NCI-H524 treated with DMSO at 0.1 percent for 48 hours (cell line): ENCODE measurements around the gene CFAP74.

ENCODE experiments used
- DNase-seq: peaks from one replicate; lab custom pipeline; 2025; lab: John Stamatoyannopoulos, UW

CFAP74 gene

GRCh38 chr1:1926886-1927660 is 76.5 kb downstream of the CFAP74 start:
- no peak for DNase-seq

DNA sequence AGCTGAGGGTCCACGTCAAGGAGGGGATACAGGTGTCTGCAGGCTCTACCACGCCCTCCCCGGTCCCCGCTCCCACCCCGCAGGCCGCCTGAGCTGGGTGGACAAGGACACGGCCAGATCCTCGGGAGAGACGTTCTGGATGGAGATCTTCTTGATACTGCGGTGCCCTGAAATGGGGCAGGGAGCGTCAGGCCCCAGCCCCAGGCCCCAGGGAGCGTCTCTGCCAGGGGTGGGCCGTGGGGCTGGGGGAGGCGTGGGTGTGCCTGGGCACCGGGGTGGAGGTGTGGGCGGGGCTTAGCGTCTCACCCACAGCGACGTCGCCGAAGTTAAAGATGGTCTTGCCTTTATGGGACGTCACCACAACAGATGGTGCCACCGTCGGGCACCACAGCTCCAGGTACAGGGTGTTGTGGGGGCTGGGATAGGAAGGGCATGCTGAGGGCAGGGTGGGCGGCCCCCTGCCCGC is 77.2 kb downstream of the CFAP74 start:
- DNase-seq = no peak

DNA sequence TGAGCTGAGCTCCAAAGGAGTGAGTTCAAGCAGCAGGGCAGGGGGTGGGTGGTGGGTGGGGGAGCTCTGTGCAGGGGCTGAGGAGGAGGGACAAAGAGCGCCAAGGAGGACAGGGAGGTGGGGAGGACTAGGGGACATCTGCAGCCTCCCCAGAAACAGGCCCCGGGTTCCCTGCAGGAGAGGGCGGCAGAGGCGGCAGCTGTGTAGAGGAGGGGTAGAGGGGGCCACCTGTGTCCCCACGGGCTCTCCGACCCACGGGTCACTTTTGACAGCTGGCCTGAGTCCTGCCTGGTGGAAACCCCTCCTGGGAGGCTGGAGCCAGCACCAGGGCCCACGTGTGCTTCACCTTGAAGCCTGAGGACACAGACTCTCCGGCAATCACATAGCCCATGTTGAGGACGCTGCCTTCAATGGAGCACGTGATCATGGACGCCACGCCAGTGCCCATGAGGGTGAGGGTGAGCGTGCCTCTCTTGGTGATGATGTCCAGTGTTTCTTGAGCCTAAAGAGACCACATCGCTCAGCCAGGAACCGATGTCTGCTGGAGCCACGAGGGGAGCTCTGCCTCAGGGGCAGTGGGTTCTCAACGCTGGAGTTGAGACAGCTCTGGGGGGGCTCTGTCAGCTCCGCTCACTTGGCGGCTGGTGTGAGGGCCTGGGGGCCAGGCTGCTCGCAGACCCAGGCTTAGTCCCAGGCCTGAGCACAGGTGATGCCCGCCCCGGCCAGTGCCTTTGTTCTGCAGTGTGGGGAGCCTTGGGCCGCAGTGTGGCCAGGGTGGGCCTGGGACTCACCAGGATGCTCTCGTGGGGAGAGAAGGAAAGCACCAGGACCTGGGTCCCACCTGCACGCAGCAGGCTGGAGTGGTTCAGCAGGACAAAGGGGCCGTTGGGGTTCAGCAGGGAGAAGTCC is 77.9 kb downstream of the CFAP74 start:
- DNase-seq = no peak

DNA sequence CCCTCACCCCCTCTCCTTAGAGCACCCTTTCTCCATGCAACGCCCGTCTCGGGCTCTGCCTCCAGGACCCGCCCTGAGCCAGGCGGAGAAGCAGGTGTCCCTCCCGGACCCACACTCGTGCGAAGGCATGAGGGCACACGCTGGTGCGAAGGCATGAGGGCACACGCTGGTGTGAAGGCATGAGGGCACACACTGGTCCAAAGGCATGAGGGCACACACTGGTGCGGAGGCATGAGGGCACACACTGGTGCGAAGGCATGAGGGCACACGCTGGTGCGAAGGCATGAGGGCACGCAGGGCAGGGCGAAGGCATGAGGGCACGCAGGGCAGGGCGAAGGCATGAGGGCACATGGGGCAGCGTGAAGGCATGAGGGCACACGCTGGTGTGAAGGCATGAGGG is 78.7 kb downstream of the CFAP74 start:
- DNase-seq = no peak

DNA sequence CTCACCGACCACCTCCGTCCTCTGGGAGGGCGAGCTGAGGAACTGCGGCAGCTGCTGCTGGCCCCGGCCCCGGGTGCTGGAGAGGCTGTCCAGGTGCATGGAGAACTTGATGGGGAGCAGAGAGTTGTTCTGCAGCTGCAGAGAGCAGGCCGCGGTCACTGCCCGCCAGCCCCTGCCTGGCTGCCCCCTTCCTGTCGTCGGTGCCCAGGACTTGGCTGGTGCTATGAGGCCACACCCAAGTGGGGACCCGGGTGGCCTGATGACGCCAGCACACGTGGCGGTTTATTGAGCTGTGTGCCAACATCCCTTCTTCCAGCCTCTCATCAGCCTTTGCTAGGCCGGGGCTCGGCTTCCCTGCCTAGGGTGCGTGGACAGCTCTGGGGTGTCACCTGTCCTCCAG is 79.2 kb downstream of the CFAP74 start:
- no peak for DNase-seq

DNA sequence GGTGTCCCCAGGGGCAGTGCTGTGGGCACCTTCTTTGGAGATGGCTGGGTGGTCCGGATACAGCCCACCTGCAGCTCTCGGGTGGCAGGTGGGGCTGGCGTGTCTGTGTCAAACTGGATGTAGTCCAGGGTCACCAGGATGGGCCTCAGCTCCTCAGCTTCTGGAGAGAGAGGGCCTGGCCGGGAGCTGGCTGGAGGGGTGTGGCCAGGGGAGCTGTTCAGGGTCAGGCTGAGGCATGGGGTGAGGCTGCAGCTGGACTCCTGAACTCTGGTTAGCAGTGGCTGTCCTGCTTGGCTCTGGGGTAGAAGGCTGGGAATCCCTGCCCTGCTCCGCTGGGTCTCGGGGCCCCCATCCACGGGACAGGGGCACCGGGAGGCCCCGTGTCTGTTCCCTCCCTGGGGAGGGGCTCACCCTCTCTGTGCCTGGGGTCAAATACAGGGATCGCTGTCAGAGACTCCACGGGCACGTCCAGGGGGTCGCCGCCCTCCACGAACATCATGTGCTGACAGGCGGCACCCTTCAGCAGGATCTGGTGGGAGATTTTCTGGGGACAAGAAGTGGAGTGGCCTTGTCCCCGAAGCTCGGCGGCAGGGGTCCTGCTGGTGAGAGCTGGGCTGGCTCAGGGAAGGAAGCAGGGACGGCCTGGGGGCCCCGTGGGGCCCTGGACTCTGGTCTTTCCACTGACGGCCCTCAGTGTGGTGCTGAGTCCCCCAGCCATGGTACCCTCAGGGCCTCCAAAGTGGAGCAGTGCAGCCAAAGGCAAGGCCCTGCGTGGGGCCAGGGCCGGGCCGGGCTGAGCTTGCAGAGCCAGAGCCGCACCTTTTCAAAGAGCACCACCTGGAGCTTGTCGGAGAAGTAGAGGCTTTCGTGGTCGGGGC is 80.4 kb downstream of the CFAP74 start:
- no peak for DNase-seq

DNA sequence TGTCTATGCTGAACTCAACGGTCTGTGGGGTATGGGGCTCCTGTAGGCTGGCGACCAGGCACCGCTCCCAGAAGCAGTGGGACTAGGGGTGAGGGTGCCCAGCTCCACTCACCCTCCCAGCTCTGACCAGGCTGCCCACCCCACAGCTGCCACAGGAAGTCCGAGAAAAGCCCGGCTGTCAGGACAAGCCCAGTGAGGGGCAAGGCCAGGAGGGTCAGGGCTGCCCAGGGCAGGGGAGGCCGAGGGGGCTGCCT is 81.0 kb downstream of the CFAP74 start:
- no peak for DNase-seq

GRCh38 chr1:1921901-1922701 is 81.5 kb downstream of the CFAP74 start:
- DNase-seq = no peak

DNA sequence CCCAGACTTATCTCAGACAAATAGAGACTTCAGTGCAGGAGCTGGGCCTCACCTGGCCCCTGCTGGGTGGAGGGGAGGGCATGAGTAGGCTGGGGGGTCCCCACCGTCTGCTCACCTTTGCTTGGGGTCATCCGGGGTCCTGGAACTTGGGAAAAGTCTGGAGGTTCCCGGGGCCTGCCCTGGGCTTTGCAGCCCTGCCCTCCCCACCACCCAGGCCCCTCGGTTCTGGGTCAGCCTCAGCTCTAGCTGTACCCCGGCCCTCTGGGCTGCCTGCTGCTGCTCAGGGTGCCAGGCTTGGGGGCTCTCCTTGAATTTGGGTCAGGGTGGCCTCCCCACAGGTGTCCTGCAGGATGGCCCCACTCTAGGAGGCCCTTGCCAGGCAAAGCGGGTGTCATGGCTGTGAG is 82.1 kb downstream of the CFAP74 start:
- DNase-seq = no peak

DNA sequence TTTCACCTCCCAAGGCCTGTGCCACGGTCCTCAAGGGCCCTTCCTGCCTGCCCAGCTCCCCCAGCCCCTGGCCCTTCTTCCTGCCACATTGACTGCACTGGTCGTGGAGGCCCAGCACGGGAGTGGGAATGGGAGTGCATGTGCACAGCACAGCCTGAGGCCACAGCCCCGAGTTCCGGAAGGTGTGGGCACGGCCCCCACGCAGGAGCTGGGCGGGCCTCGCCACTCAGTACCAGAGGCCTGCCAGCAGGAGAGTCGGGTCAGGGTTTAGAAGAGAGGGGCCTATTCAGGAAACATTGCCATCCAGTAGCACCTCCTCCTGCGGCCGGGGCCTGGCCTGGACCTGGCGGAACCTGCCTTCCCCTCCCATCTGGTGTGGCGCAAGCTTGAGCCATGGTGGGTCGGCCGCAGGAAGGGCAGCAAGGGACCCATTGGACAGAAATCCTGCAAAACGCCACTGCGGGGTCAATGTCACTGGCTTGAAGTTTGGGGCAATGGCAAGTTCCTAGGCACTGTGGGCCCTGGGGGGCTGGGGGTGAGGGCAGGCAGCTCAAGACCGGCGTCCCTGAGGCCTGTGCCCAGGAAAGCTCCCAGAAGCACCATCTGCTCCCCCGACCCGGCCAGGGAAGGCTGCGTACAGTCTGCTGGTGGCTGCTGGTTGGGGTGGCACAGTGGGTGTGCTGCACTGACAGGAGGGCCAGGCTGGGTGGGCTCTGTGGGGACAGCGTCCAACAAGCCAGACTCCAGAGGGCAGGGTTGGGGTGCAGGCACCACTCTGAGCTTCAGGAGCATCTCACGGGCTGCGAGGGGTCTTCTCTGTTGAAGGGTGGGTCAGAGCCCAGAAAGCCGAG is 82.8 kb downstream of the CFAP74 start:
- no peak for DNase-seq

GRCh38 chr1:1920057-1920607 is 83.5 kb downstream of the CFAP74 start:
- DNase-seq = no peak

GRCh38 chr1:1919304-1920056 is 84.1 kb downstream of the CFAP74 start:
- peak; percentile 59 for DNase-seq

DNA sequence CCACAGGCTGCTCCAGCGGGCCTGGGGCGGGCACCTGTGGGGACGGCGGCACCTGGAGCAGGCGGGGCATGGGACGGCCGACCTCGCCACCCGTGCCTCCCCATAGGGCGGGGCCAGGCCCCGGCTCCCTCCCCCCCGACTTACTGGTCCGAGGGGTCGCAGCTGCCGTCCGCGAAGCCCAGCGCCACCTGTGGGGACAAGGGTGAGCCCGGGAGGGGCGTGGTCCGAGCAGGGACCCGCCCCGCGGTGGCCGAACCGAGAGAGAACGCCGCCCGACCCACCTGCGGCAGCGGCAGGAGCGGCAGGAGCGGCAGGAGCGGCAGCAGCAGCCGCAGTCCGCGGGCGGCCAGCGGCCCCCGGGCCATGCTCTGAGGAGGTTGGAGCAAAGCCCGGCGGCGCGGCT is 84.7 kb downstream of the CFAP74 start, which contains the start of gene TMEM52:
Gene TMEM52 (minus strand): TSS at position 379 of the 403 bp plus-strand sequence. CDS start 14 bp downstream, at position 365.
- no peak for DNase-seq

- DNase-seq = no peak
Measured at GRCh38 chr1:1917995-1918900, 85.3 kb downstream of the CFAP74 start.

DNA sequence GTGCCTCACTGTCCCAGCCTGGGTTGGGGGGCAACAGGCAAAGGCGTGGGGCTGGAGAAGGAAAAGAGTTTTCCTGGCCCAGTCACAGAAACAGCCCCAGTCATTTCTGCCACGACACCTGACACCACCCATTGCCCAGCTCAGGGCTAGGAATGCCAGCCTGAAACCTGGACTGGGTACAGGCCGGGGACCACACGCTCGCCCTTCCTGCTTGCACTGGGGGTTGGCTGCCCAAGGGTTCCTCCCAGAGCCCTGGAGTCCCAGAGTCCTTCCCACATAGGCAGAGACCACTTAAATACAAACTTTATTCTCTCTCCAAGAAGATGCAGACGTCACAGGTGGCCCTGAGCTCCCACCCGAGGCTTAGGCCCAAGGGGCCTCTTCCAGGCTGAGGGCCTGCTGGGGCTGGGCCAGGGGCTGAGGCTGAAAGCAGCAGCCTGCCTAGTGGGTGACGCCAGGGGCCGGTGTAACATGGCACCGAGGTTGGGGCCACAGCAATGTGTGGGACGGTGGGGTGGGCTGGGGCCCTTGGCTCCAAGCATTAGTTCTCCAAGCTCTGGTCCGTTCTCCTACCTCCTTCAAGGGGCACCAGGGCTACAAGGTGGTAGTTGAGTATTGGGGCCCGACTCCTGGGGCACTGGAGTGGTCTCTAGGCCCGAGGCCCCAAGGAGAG is 86.1 kb downstream of the CFAP74 start:
- DNase-seq = no peak

DNA sequence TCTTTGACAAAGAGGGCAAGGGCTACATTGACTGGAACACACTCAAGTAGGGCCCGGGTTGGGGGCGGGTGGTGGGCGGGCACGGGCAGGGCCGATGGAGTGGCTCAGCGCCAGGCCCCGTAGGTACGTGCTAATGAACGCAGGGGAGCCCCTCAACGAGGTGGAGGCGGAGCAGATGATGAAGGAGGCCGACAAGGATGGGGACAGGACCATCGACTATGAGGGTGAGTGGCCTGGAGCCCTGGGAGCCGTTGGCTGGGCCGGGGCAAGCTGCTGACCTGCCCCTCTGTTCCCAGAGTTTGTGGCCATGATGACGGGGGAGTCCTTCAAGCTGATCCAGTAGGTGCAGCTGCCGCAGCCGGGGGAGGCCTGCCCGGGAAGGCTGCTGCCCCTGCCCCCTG is 86.7 kb downstream of the CFAP74 start:
- no peak for DNase-seq

- no peak for DNase-seq
Measured at GRCh38 chr1:1915911-1916840, 87.4 kb downstream of the CFAP74 start.
